Measurements from ENCODE around the gene NDUFS6.
A peak's percentile ranks its signal among the peaks of the same experiment; 100 is the strongest.
"Not testable (repeated sequence)": the region's sequence is repeated elsewhere in the genome, so short reads cannot be mapped to it uniquely, and the experiment has no call there.

NDUFS6 gene

DNA sequence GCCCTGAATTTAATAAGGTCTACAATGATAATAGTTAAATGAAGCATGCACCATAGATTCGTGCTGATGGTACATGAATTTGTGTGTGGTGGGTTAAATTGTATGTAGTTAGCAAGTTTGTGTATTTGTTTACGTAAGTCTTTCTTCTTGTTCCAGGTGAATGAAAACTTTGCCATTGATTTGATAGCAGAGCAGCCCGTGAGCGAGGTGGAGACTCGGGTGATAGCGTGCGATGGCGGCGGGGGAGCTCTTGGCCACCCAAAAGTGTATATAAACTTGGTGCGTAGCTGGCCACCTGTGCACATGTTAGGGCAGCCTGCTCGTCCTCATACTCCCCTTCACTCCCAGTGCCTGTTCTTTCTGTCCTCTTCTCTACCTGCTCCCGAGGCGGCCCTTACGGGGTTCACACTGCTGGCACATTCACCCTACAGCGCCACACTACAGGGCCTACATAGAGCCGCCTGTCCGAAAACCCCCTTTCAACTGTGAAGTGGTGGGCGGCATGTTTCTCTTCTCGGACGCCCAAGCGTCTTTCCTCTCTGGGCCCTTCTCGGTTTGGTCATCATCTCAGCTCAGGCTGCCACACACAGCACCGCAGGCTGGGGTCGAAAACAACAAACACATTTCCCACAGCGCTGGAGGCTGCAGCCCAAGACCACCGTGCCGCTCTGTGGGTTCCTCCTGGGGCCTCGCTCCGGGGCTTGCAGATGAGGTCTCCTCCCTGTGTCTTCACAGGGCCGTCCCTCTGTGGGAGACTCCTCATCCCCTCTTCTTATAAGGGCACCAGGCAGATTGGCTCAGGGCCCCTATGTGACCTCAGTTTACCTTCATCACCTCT lies 13.2 kb downstream of the NDUFS6 start:
- no peak for DNase-seq (ENCODE audit: low read depth in 3 of 3, low spot score in 1 of 3)

DNA sequence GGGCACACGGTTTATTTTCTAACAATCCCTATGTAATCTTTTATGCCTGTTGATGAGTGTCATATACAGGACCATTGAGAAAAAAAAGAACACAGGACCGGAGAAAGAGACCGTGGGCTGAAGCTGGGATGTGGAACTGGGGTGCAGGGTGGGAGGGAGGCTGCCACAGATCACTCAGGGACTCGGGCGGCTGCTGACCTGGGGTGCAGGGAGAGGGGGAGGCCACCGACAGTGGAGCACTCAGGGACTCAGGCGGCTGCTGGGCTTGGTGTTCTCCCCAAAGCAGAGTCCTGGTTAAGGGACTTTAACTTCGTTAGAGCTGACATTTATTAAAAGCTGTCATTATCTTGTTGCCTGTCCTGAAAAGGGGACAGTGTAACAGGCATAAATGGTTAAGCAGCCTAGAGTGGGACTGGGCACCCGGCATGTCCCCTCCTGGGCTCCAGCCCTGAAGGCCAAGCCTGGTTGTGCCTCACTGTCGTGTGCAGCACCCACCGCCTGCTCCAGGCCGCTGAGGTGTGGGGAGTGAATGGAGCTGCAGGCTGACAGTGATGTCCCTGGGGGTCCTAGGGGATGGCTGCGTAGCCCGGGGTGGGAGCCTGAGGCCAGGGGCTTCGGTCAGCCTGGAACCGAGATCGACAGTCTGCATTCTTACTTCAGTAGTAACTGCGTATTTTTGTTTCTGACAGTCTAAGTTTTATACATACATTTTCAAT lies 14.0 kb downstream of the NDUFS6 start:
- no peak for DNase-seq (ENCODE audit: low read depth in 3 of 3, low spot score in 1 of 3)

DNA sequence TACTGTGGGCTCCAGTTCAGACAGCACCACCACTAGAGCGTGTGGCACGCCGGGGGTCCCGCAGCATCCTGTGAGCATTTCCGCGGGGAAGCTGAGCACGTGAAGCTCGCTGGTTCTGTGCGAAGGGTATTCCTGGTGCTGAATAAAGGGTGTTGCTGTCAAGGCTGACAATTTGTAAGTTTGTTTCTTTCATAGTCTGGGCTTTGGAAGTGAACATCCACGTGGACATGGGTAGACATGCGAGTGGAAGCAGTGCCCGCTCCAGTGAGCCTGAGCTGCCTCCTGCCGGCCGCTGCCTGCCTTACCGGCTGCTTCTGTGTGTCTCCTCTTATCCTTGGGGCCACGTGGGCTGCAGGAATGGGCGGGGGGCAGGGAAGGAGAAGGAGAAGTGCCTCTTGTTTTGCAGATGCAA lies 14.7 kb downstream of the NDUFS6 start:
- no peak for DNase-seq (ENCODE audit: low read depth in 3 of 3, low spot score in 1 of 3)

DNA sequence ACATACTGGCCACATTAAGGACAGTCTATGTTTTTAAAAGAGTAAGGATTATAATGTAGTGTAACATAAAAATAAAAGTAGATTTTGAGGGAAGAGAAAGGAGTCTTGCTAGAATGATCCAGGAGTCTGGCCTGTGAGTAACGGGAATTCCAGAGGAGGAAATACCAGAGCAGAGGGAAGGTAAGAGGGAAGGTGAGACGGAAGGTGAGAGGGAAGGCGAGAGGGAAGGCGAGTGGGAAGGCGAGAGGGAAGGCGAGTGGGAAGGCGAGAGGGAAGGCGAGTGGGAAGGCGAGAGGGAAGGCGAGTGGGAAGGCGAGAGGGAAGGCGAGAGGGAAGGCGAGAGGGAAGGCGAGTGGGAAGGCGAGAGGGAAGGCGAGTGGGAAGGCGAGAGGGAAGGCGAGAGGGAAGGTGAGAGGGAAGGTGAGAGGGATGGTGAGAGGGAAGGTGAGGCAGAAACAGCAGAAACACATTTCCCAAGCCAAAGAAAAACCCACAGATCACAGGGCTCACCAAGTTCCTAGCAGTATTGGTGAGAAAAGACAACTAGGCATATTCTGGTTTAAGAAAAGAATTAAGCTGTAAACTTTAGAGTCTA lies 15.4 kb downstream of the NDUFS6 start:
- not testable (repeated sequence) for DNase-seq (ENCODE audit: low read depth in 3 of 3, low spot score in 1 of 3)

DNA sequence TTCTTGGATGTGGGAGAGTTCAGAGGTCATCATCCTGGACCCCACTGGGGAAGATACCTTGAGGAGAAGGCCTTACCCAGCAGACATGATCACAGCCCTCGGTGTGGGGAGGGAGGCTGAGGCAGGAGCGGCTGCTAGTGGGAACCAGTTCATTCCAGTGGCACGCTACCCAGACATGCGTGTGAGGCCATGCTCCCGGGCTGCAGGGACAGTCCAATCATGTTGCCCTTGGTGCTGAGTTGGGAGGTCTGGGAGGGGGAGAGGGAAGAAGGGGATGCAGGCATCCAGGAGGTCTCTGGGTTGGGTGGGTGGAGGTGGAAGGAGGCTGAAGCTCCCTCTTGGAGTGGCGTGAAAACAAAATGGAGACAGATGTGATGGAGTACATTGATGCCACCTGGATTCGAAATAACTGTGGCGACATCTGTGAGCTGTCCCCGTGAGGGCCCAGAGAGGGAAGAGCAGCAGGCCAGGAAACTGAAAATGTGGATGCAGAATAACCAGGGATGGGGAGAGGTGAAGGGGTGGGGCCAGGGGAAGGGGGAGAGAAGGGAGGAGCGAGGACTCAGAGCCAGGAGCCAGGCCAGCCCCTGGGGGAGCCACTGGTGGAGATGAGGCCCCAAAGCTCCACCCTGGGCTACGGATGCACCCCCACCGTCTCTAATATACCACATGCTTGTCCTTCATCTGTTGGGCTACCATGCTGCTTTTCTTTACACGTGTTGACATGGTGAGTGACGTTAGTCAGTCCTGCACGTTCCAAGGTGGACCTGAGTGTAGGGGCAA lies 16.2 kb downstream of the NDUFS6 start:
- no peak for DNase-seq (ENCODE audit: low read depth in 3 of 3, low spot score in 1 of 3)

DNA sequence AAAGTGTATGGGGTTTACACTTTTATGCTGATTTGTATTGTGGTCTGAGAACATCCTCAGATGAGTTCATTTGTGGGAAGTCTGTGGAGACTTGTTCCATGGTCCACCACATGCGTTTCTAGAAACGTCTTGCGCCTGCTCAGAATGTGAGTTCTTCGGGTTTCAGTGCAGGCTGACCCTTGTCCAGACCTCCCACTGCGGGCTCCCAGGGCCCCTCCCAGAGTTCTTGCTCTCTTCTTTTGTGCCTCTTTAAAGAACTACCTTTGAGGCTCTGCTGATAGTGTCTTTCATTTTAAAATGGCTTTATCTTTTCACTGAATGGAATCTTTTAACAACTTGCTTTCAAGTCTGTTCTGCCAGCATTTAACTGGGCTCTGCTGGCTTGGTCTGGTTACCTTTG lies 17.6 kb downstream of the NDUFS6 start:
- DNase-seq (ENCODE audit: low read depth in 3 of 3, low spot score in 1 of 3), result no peak

DNA sequence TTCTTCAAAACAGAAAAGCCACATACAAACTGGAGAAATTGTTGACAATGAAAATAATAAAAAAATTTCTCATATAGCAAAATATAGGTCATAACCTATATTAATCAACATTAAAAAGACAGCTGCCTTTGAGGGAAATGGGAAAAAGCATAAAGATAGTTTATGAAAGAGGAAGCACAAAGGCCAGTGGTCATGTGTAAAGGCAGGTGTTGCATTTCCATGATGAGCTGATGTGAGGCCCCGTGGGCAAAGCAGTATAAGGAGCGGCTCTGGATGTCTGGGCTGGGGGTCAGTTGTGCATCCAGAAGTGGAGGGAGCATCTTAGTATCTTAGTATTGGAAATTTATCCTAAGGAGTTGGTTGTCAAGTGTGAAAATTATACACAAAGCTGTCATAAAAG lies 18.3 kb downstream of the NDUFS6 start:
- no peak for DNase-seq (ENCODE audit: low read depth in 3 of 3, low spot score in 1 of 3)

DNA sequence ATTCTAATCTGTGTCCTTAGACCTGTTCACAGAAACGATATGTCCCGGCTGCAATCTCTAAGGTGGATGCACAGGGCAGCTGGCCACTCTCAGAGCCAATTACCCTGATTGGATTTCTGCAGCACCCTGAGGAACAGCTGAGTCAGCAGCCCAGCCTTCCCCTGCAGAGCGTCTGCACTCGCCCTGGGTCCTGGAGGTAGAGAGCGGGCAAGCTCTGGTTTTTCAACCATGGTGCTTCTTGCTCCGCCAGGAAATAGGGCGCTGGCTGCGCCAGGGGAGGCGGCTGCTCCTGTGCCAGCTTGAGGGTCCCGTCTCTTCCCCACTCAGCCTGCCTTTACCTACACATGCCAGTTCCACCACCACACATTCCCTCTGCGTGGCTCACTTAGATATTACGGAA lies 19.2 kb downstream of the NDUFS6 start:
- DNase-seq (ENCODE audit: low read depth in 3 of 3, low spot score in 1 of 3), result no peak

DNA sequence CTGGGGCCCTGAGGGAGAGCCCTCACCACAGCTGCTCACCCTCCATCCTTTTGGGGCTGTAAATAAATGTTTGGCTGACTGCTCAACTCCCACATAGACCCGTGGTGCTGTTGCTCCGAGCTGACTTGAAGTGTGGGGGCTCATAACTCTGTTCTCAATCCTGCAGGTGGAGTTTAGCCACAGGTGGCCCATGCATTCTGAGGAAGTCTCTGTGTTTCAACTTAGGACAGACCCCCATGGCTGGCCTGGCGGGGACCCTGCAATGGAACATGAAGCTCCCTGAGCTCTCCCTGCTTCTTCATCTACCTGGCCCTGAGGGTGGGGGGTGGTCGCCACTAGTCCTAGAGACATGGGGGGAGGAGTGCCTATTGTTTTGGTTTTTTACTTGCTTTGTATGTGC lies 19.7 kb downstream of the NDUFS6 start:
- DNase-seq (ENCODE audit: low read depth in 3 of 3, low spot score in 1 of 3), result no peak

DNA sequence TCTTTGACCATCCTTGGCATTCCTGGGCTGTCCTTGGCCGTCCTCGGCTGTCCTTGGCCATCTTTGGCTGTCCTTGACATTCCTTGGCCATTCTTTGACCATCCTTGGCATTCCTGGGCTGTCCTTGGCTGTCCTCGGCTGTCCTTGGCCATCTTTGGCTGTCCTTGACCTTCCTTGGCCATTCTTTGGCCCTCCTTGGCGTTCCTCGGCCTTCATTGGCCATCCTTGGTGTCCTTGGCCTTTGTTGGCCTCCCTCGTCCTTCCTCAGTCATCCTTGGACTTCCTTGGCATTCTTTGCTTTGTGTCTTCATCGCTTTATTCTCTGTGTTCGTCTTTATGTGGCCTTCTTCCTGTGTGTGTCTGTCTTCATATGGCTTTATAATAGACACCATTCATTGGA lies 20.7 kb downstream of the NDUFS6 start:
- DNase-seq (ENCODE audit: low read depth in 3 of 3, low spot score in 1 of 3), result no peak

DNA sequence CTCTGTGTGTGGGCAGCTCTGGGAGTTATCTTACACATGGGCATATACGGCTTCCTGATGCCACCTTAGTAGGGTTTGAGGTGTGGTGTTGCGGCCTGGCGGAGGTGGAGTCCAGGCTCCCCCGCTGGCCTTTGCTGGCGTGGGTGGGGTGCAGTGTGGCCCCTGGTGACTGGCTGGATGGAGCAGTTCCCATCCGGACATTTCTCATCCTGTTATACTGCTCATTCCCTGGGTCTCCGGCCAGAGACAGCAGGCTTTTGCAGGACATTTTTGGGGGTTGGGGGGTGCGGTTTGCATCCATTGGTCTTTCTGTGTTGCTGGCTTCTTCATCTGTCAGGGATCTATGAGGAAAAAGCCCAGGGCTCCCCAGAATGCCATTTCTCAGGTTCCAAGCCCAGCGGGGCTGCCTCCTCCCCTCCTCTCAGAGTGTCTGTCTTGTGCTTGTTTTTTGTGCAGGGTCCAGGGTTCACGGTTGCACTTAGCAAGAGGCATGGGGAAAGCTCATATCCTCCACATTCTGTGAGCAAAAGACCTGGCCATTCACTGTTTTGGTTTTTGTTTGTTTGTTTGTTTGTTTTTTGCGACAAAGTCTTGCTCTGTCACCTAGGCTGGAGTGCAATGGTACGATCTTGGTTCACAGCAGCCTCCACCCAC lies 22.3 kb downstream of the NDUFS6 start:
- DNase-seq (ENCODE audit: low read depth in 3 of 3, low spot score in 1 of 3), result no peak

DNA sequence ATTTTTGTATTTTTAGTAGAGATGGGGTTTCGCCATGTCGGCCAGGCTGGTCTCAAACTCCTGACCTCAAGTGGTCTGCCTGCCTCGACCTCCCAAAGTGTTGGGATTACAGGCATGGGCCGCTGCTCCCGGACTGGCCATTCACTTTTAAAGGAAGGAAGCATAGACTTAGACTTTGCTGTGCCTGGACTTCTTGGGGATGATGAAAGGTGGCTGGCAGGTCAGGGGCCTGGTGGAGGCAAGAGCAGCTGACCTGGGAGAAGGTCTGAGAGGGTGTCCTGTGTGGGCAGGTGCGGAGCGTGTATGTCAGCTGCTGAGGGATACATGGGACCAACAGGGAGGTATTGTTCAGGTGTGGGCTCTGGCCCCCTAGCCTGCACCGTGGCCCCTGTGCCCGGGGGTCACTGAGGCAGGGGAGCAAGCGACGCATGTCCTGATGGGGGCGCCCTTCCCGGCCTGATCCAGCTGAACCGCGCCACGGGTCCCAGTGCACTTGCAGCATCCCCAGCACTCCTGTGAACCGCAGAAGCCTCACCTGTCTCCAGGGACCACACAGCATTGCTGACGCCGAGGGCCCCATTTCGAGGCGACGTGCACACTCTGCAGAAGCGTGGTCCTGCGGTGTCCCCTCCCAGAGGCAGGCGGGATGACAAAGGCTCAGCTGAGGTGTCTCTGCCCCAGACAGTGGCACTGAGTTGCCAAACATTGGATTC lies 23.1 kb downstream of the NDUFS6 start:
- no peak for DNase-seq (ENCODE audit: low read depth in 3 of 3, low spot score in 1 of 3)

DNA sequence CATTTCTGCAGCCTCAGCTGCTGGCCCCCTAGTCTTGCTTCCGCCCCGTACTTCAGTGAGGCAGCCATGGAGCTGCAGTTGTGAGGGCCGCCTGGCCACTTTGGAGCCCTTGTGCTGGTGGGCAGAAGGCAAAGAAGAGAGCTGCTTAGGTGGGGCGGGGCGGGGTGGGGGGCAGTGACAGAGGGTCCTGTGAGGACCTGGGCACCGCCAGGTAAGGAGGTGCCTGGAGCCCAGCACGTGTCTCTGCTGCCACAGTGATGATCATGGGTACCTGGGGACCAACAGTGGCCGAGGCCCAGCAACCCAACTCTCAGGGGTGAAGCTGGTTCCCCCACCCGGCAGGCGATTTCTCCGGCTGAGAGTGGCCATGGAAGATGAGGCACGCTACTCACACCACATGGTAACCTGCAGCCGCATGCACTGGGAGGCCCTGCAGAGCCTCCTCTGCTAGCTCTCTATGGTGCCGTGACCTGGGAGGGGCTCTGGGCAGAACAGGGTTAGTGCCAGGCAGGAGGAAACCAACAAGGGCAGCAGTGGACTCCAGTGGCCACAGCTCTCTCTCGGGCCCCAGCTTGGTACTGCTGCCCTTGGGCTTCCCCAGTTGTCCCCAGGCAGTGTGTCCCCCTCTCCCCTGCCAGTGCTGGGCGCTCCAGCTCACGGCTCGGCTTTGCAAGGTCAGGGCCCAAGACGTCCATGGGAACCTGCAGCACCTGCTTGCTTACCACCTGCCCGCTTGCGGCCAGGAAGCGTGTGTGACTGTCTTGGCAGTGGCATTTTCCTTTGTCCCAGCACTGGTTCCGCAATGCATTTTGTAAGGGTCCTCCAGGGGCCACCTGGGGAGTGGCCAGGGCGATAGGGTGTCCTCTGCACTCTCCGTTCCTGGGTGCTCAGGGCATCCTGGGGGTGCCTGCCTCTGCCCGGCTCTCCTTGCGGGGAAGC lies 24.0 kb downstream of the NDUFS6 start:
- no peak for DNase-seq (ENCODE audit: low read depth in 3 of 3, low spot score in 1 of 3)

DNA sequence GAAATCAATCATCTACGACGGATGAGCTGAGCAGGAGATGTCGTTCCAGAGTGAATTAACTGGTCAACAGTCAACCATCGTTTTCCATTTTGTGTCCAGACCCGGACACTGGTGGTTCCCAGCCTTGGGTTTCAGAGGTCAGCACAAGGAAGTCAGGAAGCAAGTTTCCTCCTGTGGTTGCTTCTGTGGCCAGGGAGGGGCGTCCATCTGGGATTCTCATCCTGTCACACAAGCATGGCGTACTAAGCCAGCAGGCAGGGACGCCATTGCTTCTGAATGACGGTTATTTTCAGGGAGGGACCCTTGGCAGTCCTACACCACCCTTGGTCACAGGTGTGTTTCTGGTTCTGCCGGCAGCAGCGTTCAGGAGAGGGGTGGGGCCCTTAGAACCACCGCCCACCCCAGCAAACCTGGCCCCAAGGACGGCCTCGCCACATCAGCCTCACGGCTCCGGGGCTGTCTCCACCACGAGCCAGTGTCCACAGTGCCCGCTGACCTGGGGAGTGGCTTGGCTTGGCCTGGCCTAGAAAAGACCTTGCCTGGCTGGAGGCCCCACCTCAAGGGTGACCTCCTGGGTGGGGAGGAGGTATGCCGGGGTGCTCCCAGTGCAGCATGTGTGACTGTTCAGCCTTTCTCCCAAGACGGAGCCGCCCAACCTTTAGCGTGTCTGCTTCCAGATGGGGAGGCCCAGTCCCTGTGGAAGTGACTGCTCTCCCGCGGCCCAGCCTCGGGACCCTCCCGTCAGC lies 25.2 kb downstream of the NDUFS6 start:
- no peak for DNase-seq (ENCODE audit: low read depth in 3 of 3, low spot score in 1 of 3)

DNA sequence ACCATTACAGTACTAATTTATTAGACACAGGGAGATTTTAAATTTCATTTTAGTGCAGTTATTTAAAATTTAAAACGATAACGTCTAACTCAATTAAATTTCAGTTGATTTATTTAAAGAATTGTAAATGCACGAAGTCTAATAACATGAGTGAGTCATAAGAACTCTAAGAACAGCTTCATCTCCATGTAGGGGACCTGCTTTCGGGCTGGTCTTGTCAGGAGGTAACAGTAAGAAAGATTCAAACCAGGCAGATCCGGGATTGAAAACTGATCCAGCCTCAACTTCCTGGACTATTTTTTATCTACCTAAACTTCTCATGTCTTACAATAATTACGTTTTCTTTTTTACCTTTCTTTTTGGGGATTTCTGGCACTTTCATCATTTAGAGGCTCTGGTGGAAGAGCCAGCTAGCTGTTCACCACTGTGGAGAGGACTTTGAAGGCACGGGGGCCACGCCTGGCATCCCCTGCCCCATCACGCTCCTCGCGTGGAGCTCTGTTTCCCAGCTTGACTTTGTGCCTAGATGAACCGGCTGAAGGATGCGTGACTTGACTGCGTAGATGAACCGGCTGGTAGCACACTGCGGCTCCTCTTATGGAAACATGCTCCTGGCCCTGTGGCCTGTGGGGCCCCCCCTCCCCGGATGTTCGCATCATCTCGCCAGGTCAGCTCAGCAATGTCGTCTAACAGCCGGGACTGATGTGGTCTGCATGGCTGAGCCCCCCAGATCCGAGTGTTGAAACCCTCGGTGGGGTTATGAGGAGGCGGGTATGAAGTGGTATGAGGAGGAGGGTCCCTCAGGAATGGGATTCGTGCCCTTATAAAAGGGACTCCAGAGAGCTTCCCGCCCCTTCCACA lies 26.0 kb downstream of the NDUFS6 start:
- DNase-seq (ENCODE audit: low read depth in 3 of 3, low spot score in 1 of 3), result no peak

DNA sequence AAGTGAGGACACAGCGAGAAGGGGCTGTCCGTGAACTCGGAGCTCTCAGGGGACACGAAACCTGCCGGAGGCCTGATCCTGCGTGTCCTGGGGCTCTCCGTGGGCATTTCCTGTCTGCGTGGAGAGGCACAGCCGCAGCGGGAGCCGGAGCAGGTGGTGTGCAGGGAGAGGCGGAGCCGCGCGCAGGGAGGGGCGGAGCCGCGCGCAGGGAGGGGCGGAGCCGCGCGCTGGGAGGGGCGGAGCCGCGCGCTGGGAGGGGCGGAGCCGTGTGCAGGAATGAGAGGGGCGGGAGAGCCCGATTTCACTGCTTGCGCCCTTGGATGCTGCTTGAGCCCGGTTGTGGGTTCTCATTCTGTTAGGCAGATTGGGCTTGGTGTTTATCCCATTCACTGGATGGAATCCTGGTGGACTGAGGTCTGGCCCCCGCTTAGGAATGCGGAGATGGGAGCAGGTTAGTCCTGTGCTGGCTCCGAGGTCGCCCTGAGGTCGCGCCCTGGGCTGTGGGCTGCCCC lies 26.7 kb downstream of the NDUFS6 start:
- peak in 1 of 3 donors; percentile 5 for DNase-seq (ENCODE audit: low read depth in 3 of 3, low spot score in 1 of 3)

DNA sequence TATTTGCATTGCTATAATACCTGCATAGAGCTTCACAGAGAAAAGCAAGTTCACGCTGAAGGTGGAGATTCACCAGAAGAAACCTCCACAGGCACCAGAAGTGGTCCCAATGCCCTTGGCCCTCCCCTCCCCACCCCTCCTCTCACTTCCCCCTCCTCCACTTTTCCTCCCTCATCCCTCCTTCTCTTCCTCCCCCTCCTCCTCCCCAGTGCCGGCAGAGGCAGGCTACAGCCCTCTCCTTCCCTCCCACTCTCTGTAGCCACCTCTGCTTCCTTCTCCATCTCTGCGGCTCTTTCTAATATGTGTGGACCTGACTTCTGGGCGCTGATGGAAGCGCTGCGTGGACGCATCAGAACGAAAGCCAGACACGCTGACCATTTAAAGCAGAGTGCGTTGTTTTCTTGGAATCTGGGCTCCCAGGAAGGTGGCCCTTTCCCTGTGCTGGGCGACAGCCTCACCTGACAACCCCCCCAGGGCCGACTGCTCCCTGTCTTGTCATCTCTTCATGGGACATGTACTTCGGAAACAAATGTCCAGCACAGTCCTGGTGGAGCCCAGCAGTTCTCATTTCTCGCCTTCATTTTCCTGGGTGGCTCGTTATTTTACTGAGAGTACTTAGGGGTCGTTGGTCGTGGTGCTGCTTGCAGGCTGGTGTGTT lies 29.5 kb downstream of the NDUFS6 start:
- DNase-seq (ENCODE audit: low read depth in 3 of 3, low spot score in 1 of 3), result no peak
